Nucleus accumbens (tissue), 56 donors: ENCODE measurements around the gene PIK3CA.
A peak's percentile ranks its signal among the peaks of the same experiment; 100 is the strongest.
"Not testable (repeated sequence)": the region's sequence is repeated elsewhere in the genome, so short reads cannot be mapped to it uniquely, and the experiment has no call there.

ENCODE experiments used
- DNase-seq, 56 donors: peaks; one replicate each; lab custom pipeline; 2025; lab: John Stamatoyannopoulos, UW

PIK3CA gene

DNA sequence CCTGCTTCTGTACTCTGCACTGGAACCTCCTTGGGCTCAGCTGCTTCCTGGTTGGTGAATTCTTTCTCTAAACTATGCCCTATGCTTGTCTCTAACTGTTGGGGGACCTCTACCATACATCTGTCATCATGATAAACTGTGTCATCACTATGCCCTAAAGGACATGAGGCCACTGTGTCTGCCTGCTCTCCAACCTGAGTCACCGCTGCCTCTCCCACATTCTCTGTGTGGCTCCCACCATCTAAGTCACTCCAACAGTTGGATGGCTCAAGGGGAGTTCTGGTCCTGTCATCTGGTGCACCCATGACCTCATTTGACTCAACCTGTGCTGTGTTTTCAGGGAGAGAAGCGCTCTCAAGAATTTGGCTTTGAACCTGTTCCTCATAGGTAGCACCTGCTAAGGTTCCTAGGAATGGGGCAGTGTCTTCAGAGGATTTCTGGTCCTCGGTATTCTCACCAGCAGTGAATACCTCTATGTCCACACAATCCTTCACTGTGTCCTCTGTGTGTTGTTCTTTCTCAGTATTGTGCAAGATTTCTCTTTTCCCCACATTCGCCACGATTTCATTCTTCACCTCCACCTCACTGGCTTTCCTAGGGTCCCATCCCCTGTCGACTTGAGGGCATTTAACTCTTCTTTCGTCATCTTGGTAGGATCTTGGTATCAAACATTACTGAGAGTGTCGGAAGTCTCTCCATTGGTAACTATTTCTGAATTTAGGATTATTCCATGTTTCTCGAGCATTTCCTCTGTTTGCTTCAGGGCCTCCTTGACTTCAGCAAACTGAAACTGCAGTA is 112.0 kb downstream of the PIK3CA start:
- not testable (repeated sequence) for DNase-seq

DNA sequence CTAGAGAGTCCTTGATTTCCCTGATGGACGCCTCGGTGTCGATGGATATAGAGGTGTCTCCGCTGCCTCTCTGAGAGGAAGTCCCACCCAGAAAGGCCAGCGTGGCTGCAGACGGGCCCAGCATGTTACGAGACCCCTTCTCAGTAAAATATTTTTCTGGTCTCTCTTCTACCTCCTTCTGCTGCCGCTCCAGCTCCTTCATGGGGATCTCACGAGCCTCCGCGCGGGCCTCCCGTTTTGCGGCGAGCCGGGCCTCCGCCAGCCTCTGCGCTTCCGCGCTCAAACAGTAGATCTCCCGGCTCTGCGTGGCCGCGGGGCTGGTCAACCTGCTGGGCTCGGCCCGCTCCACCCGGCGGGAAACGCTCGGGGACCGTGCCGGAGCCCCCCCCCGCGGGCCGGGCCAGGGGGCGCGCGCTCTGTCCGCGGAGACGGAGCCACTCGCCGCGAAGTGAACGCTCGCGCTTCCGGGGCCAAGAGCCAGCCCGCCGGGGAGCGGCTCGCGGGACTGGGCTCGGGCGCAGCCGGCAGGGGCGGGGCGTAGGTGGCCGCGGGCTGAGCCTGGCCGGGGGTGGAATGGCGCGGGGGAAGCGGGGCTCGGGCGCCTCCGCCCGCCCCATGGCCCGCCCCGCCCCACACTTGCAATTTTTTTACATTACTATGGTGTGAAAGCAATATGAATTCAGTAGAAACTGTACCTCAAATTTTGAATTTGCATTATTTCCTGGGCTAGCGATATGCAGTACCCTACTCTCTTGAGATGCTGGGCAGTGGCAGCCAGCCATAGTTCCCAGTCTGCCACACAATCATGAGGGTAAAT is 113.0 kb downstream of the PIK3CA start:
- DNase-seq: peak in 50 of 56 donors; percentile 2 to 78 (median 34)

DNA sequence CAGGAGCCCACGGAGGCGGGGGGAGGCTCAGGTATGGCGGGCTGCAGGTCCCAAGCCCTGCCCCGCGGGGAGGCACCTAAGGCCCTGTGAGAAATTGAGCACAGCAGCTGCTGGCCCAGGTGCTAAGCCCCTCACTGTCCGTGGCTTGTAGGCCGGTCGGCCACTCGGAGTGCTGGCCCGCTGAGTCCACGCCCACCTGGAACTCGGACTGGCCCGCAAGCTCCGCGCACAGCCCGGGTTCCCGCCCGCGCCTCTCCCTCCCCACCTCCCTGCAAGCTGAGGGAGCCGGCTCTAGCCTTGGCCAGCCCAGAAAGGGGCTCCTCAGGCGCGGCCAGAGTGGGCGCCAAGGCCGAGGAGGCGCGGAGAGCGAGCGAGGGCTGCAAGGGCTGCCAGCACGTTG is 115.0 kb downstream of the PIK3CA start:
- DNase-seq: no peak

DNA sequence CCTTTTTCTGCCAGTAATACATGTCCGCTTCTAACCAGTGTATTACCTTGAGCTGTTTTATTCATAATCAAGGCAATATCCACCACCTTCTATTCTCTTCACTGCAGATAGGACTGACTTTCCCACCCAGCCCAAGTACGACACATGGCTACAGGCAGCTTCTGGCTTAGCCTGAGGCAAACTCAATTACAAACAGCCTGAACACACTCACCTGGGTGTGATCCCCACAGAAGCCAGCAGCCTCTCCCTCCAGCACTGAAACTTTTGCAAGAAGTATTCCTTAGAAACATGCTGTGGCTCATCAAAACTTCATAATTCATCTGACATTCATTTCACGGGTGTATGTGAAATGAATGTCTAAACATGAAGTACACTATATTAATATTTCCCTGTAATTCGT is 116.3 kb downstream of the PIK3CA start:
- no peak for DNase-seq

DNA sequence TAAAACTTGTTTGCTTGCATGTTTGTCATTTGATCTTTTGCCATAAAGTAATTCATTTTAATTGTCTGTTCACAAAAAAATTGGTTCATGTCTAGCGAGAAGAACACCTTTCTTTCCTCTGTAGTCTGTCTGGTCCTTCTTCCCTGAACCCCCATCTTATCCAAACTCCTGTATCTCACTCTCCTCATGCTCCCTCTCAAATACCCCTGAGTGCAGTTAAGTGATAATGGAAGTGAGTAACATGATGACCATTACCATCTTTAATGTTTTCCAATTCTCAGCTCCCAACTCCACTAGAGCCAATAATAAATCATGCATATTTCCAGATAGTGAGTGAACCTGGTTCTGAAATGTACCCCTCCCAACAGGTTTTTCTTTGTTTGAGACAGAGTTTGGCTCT is 116.9 kb downstream of the PIK3CA start:
- no peak for DNase-seq

DNA sequence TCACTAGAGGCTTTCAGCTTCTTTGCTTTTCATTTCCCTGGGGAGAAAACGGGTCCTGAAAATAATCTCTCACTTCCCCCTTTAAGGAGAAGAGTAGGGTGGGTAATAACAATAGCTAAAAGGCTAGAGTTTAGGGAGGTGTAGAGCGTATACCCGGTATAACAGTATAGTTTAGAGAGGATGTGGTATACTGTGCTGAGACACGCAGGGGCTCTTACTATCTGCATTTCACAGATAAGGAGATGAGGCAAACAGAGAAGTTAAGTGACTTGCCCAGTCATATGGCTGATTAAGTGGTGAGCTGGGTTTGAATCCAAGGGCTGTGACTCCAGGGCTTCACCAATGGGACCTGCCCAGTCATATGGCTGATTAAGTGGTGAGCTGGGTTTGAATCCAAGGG is 117.7 kb downstream of the PIK3CA start:
- DNase-seq: no peak

DNA sequence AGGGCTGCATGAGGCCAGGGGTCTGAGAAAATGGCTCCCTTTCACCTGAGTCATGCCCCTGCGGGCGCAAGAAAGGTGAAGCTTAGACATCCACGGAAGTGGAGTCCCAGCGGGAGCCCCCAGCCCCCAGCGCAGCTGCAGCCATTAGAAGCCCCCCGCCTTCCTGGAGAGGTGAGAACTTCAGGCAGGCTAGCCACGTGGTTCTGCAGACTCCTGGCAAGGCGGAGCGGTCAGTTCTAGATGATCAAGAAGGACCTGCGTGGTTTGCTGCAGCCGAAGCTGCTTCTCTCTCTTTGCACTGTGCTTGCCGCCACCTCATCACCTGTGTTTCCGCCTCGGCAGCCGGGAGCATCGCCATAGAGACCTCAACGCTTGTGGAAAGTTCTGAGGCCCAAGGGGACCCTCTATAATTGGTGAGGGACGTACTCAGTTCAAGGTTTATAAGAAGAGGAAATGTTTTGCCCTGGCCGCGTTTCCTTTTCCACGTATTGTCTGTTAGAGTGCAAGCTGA is 118.6 kb downstream of the PIK3CA start:
- DNase-seq: no peak

DNA sequence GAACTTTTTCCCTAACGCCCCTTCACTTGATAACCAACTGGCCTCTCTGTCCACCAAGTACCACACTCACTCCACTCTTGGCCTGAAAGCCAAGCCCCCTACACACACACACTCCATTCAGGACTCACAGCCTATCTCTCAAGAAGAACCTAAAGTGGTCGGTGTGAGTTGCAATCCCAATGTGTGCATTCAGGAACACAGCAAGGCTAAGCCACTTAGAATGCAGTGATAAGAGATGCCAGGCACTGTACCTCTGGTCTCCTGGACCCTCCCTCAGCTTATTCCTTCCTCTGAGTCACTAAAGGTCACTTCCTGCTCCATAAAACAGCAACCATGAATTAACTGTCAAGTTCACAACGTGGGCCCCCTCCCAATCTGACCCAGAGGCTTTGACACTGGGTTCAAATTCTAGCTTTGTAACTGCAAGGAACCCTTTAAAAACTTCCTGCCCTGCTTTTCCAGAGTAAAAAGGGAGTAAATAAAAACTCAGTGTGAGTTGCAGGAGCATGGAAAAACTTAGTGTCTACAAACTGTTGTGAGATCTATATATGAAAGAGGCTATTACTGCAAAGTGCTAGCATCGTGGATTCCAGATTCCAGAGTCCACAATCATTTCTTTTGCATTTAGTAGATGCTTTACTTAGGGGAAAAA is 120.4 kb downstream of the PIK3CA start:
- DNase-seq: no peak

DNA sequence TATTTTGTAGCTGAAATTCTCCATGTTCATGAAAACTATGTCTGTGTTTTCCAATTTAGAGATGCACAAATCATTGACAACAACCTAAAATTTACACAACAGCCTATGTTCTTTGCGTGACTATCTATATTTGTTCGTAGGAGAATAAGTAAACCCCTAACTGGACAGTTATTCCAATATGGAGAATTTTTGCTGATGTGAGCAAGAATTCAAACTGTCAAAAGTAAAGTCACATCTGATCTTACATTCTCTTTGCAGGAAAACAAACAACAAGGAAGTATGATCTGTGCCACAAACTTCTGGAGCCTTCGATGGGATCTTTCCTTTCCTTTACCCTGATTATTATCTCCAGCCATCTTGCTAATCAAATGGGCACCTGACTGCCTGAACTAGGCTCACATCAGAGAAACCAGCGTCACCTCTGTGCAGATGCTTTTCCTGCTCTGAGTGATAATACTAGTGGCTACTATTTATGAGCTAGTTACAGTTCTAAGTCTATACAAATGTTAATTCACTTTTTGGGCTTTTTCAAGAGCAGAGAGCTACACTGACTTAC is 121.1 kb downstream of the PIK3CA start:
- no peak for DNase-seq

DNA sequence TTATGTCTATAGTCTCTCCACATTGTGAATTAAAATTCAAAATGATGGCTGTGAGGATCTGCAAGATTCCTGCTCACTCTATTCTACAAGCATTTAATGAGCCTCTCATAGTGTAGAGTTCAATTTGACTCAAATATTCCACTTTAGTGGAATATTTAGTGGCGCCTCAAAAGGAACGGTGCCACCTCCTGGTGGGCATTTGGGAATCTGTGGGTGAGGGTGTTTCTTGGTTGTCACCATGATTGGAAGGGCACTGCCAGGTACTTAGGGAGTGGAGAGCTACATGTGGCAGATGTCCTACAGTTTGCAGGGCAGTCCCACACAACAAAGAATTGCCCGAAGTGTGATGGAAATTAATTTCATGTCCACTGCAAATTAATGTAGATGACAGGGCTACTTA is 124.2 kb downstream of the PIK3CA start:
- no peak for DNase-seq

DNA sequence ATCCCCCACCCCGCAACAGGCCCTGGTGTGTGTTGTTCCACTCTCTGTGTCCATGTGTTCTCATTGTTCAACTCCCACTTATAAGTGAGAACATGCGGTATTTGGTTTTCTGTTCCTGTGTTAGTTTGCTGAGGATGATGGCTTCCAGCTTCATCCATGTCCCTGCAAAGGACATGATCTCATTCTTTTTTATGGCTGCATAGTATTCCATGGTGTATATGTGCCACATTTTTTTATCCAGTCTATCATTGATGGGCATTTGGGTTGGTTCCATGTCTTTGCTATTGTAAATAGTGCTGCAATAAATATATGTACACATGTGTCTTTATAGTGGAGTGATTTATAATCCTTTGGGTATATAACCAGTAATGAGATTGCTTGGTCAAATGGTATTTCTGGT is 126.3 kb downstream of the PIK3CA start:
- DNase-seq: not testable (repeated sequence)

DNA sequence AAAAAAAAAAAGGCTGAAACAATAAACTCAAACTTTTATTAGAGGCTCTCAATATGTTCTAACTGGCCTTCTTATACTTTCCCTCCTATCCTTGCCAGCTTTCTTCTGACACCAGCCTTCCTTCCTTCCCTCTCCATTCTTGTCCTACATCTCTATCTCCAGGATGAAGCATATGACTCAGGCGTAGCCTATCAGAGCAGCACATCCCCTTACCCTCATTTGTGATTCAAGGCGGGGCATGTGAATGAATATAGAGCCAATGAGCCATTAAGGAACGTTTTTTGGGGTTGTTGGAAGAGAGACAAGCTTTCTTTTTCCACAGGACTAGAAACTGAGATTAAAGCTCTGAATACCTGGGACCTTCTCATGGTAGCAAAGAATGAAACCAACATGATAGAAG is 127.8 kb downstream of the PIK3CA start:
- no peak for DNase-seq

DNA sequence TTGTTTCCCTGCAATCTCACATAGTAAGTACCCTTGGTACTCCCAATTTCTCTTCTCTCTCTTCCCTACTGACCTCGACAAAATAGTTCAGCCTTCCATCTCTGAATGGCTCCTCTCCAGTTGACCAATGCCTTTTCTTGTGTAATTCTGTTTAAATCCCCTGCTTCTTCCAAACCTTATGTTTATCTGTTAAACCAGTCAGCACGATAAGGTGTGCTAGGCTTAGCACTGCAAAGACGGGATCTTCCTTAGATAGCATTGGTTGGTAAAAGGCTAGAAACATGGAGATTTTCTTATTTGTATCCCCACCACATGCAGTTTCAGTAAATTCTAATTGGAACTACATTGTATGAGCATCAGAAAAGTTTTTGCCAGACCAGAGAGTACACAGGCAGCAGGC is 128.6 kb downstream of the PIK3CA start:
- no peak for DNase-seq

DNA sequence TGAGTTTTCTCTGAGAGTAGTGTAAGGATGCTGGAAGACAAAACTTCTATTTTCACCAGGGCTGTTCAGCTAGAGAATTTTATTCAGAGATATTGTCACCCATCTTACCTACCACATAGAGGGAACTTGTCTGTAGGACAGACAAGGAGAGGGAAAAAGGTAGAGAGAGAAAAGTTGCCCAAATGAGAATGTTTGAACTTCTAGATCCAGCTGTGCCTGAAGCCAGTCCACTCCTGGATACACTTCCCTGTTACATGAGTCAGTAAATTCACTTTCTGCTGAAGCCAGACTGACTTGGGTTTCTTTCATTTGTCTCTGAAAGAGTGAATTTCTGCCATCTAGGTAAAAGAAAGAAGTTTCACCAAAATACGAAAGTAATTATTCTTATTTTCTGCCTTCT is 130.0 kb downstream of the PIK3CA start:
- no peak for DNase-seq

DNA sequence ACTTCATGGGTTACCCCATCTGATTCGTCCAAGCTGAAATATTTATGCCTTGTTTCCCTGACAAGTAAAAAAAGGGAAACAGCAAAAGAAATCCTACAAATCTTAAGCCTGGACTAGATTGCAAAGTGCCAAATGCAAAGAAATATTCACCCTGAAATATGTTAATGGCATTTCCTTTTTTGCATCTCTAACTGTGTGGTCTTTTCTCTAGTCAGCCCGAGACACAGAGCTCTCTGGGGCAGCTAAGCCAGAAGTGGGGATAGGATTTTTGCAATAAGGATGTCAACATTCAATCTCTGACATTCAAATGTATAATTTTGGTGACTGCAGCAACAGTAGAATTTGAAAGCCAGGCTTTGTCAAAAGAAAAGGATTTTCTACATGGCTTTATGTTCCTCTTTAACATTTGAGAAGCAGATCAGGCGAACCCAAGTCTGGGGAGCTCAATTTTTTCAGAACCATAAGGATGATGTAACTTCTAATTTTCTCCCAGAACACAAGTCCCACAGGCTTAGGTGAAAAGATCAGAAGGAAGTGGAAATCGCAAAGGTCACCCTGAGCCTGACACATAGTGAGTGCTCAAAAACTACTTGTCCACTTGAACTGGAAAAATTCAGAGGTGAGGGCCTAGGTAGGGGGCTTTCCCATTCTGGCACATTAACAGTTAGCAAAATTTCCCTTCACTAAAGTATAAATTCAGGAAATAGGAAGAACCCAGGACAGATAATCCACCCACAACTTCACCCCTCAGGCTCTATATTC is 131.0 kb downstream of the PIK3CA start:
- DNase-seq: no peak

DNA sequence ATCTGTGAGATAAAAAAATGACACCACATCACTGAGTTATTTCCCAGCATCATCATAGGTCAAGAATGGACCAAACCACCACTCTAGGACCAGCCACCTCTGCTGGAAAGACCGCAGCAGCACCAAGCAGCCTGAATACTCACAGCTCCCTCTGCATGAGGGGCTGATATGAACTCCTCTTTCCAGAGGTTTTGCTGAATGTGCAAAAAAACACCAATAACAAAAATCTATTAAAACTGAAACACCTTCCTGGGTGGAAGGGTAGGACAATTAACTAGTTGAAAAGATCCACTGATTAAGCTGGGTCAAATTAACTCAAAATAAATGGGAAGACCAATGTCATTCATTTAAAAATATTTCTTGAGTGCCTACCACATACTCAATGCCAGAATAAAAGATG is 131.7 kb downstream of the PIK3CA start:
- DNase-seq: no peak

DNA sequence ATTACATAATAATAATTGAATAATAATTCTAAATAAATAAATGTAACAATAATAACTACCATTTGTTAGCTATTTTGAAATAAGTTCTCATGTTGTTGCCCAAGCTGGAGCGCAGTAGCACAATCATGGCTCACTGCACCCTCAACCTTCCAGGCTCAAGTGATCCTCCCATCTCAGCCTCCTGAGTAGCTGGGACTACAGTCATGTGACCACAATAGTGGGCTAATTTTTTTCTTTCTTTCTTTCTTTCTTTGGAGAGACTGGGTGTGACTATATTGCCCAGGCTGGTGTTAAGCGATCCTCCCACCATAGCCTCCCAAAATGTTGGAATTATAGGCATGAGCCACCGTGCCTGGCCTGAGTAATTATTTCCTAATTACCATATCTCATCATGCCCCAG is 133.7 kb downstream of the PIK3CA start:
- DNase-seq: no peak

DNA sequence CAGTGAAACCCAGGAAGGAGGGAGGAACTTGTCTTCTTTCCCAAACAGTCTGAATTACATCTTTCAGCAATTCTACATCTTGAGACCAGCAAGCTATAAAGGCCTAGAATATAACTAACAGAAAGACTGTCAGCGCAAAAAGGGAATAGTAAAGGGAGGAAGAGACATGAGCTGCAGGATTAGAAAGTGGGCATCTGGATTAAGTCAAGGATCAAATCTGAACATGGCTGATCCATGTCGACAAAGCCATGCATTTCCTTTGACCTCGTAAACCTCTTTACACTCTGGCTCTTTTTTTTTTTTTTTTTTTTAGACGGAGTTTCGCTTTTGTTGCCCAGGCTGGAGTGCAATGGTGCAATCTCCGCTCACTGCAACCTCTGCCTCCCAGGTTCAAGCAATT is 138.2 kb downstream of the PIK3CA start:
- no peak for DNase-seq

DNA sequence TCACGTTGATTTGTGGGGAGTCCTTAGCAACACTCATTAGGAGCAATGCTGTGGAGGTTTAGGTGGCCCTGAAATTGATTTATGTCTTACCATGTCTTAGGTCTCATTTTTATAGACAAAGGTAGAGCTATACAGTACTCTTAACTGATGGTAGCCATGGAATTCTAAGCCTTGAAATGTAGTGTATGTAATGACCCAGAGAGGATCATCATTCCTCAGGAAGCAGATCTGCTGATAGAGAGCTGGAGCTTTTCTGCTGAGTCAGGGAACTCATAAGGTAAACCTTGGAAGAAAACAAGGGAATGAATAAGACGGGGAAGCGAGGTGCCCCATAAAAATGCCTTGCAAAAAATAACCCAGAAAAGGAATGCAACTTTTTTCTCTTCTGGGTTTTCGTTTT is 140.7 kb downstream of the PIK3CA start:
- no peak for DNase-seq

DNA sequence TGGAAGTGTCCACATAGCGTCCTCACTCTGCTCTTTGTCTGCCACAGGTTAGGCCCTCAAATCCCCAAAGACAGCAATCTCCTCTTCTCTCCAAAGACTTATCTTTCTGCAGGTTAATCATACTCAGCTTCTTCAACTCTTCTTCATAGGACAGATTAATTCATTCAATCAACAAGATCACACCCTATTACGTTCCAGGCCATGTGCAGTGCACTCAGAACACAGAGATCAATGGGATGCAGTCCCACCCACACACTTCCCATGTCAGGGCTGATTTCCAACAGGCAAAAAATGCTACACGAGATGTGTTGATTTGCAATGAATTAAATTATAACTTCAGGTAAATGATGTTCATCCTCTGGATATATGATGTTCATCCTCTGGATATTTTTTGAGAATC is 141.1 kb downstream of the PIK3CA start:
- no peak for DNase-seq
